GM19328 (cell line): ENCODE measurements around the gene POLR1C.

Source experiments
- ATAC-seq: cut with Tn5 transposase; IDR thresholded peaks from one replicate; pipeline ENCODE4 v1.9.1; 2021; ENCODE audit warnings: mild to moderate bottlenecking, moderate library complexity; ENCODE audit not compliant: unreplicated experiment

POLR1C gene

DNA sequence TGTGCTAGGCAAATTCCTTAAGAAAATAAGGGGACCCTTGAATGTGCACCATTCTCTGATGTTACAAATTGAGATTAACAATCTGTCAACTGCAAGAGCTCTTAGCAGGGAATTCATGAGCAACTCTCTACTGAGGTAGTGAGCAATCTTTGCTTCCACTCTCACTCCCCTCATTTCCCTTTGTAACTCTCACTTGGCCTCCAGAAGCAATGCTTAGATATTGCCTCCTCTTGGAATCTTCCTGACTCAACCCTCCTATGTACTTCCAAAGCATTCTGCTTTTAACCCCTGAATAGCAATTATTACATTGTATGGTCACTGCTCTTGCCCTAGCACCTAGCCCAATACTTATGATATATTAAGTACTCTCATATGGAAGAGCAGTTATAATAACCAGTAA is 42.4 kb downstream of the POLR1C start:
- ATAC-seq = no peak

DNA sequence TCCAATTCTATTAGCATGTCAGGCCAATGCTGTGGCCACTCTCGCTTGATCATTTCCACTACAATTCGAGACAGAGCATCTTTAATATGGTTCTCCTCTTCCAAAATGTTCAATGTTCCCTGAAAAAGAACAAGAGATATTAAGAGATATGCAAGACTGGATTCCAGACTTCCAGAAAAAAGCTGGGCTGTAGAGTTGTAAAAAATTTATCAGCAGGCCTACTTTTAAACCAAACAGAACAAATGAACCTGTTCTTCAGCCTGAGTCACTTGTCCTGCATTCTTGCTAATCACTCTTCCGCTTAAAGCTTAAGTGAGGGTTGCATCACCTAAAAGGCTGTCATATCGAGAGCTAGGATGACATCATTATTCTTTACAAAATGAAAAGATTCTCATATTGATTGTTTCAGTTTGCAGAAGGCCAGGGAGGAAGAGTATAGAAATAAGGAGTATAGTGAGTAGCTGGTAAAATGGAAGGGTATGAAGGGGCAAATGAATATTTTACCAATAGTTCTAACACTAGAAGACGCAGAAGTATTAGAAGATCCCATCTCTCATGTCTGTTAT is 54.1 kb downstream of the POLR1C start:
- no peak for ATAC-seq
